Pancreas (tissue), 10 donors: ENCODE measurements around the gene TUBA4B. TPM values are rescaled to one million over a fixed set of nuclear protein-coding genes. Genes with fewer than 3 reads are reported as not detected.

Experiments
- ATAC-seq, 4 donors: fragments of 200-7000 bp; cut with Tn5 transposase; one replicate each; pipeline versions ENCODE4 v1.8.0 to v1.9.1; 2020; ENCODE audit warnings: mild to moderate bottlenecking in 4 of 4, moderate library complexity in 4 of 4
- DNase-seq, 6 donors: peaks; one replicate each; pipeline ENCODE4 v3.0.0-alpha.2; 2020
- FAIRE-seq: peaks from 2 replicates; lab custom pipeline; 2012; peaks lifted over from hg19 to GRCh38; lab: Jason Lieb, UNC
- H3K27ac ChIP-seq, 4 donors: fragments of 200-600 bp; sonication (generic); 1 replicate in 3 of 4; 2 replicates in 1 of 4; pipeline versions ENCODE4 v1.5.0 to v1.8.0; 2020
- H3K27me3 ChIP-seq, 4 donors: fragments of 200-600 bp; one replicate each; pipeline ENCODE4 v1.8.0; 2021
- H3K36me3 ChIP-seq, 3 donors: fragments of 200-600 bp; sonication (generic) in 1 of 3; one replicate each; pipeline versions ENCODE4 v1.5.0 to v1.8.0; 2020 to 2021
- H3K4me1 ChIP-seq, 3 donors: fragments of 200-600 bp; one replicate each; pipeline ENCODE4 v1.8.0; 2021
- H3K4me3 ChIP-seq, 4 donors: fragments of 200-600 bp; sonication (generic) in 2 of 4; one replicate each; pipeline versions ENCODE4 v1.5.0 to v1.8.0; 2020 to 2021
- H3K9me3 ChIP-seq, 4 donors: fragments of 200-600 bp; one replicate each; pipeline ENCODE4 v1.8.0; 2021
- WGBS, 2 donors: extraction: QIAGEN DNeasy Blood & Tissue Kit; methylation state at CpG; one replicate each; pipeline ENCODE4 v1.1.7; 2013; 5-methylcytosine and 5-hydroxymethylcytosine counted together
- intact Hi-C, 3 donors: fragments of 100-400 bp; cut with DNase I; formaldehyde crosslinking; loops; one replicate each; pipeline versions ENCODE4 v1.11.1 to v1.14.2; 2022
- polyA plus RNA-seq, 2 donors: library from polyadenylated mRNA; stranded (reverse); fragments of 200-250 nt; gene quantifications; one replicate each; pipeline ENCODE4 v1.2.3, GENCODE V29; 2013
- total RNA-seq, 6 donors: library from RNA; stranded (reverse); fragmentation: NEBNext Ultra II Directional in 4 of 6; extraction: Animal tissue kit (Norgen Biotek cat#: 25700) in 4 of 6; gene quantifications; one replicate each; pipeline versions ENCODE4 v1.2.1 to v1.2.4, GENCODE V29; 2021 to 2023
- TF ChIP-seq, protein P1 (sequence below), 4 donors: fragments of 200-600 bp; sonication (generic) in 3 of 4; IDR thresholded peaks; one replicate each; pipeline versions ENCODE4 v1.5.0 to v1.8.0; 2021; ENCODE audit warnings: antibody characterized with exemption in 4 of 4
- donor health status: healthy with polysubstance abuse.
- donor health status: DM: no; HTN: no; CAD: no; lungs with moderate emphysema.
- donor health status: DM: no; HTN: no; CAD: no.
- donor health status: control.
- donor health status: control.
- donor health status: Bipolar disorder and iron deficiency.
- donor health status: DM: yes; HTN: yes; CAD: no.
- donor health status: DM: no; HTN: no; CAD: no.
- donor health status: DM: no; HTN: no; CAD: no.
- donor health status: DM: yes; HTN: yes; CAD: no.

Gene TUBA4B
- total and polyA plus RNA-seq, 8 donors: not detected

DNA sequence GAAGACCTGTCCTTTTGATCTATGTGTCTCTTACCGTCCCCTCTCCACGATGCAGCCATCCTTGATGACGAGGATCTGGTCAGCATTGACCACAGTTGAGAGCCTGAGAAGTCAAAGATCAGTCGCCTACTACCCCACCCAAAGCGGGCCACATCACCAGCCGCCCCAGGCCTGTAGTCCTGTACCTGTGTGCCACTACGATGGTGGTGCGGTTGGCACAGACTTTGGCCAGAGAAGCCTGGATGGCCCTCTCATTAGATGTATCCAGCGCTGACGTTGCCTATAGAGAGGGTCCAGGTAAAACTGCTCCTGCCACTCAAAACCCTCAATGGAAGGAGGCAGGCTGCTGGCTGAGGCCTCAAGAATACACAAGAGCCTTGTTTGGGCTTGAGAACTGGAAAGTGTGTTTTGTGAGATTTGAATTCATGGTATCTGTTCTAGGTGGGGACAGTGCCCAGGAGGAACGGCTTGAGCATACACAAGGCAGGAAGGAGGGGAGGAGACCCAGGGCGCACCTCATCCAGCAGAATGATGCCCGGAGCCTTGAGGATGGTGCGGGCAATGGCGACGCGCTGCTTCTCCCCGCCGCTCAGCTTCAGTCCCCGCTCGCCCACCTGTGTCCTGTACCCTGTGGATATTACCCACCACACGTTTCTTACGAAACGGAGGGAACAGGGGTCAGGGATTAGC lies 42.7 kb upstream of the TUBA4B start:
- no peaks in the 10 kb centered on the region for H3K27me3 ChIP-seq
- no peak for FAIRE-seq
- intact Hi-C loops: no loop called here
- WGBS, 2 donors: 93 to 95% methylated on average over 24 of the region's 24 CpGs
- H3K36me3 ChIP-seq: peaks cover 0 to 8% (median 0%) of the 10 kb centered on the region in 3 donors
- no peak for ATAC-seq
- no peak overlapping the region for H3K27ac ChIP-seq
- H3K4me1 ChIP-seq: peaks cover 0 to 11% (median 5%) of the 10 kb centered on the region in 3 donors
- peak in 1 of 6 donors; percentile 13 for DNase-seq
- no peak overlapping the region for H3K4me3 ChIP-seq
- H3K9me3 ChIP-seq: no peaks in the 10 kb centered on the region
- TF ChIP-seq, protein P1, sequence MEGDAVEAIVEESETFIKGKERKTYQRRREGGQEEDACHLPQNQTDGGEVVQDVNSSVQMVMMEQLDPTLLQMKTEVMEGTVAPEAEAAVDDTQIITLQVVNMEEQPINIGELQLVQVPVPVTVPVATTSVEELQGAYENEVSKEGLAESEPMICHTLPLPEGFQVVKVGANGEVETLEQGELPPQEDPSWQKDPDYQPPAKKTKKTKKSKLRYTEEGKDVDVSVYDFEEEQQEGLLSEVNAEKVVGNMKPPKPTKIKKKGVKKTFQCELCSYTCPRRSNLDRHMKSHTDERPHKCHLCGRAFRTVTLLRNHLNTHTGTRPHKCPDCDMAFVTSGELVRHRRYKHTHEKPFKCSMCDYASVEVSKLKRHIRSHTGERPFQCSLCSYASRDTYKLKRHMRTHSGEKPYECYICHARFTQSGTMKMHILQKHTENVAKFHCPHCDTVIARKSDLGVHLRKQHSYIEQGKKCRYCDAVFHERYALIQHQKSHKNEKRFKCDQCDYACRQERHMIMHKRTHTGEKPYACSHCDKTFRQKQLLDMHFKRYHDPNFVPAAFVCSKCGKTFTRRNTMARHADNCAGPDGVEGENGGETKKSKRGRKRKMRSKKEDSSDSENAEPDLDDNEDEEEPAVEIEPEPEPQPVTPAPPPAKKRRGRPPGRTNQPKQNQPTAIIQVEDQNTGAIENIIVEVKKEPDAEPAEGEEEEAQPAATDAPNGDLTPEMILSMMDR (IDR thresholded peaks at IDR 0.05): no peak

GRCh38 chr2:219210886-219211362 lies 42.1 kb upstream of the TUBA4B start:
- 90 to 95% methylated on average over 9 of the region's 9 CpGs for whole genome bisulfite sequencing, 2 donors
- intact Hi-C loops: no loop called here
- H3K27me3 ChIP-seq: no peaks in the 10 kb centered on the region
- no peaks in the 10 kb centered on the region for H3K9me3 ChIP-seq
- no peak overlapping the region for H3K27ac ChIP-seq
- no peak overlapping the region for H3K4me3 ChIP-seq
- peak in 1 of 6 donors; percentile 7 for DNase-seq
- peaks cover 0 to 8% (median 0%) of the 10 kb centered on the region in 3 donors for H3K36me3 ChIP-seq
- TF ChIP-seq, protein P1 (IDR thresholded peaks at IDR 0.05): no peak
- no peak for ATAC-seq
- H3K4me1 ChIP-seq: peaks cover 0 to 11% (median 5%) of the 10 kb centered on the region in 3 donors
- FAIRE-seq: no peak

GRCh38 chr2:219213026-219213415 lies 40.0 kb upstream of the TUBA4B start:
- DNase-seq (no peak), FAIRE-seq (no peak), ATAC-seq (no peak)
- Histone ChIP-seq H3K4me3 (no peak overlapping the region), H3K9me3 (no peaks in the 10 kb centered on the region), H3K27me3 (no peaks in the 10 kb centered on the region), H3K36me3 (peaks cover 0 to 8% (median 0%) of the 10 kb centered on the region in 3 donors), H3K4me1 (peaks cover 0 to 10% (median 7%) of the 10 kb centered on the region in 3 donors), H3K27ac (no peak overlapping the region)
- intact Hi-C loops: no loop called here
- 86 to 89% methylated on average over 8 of the region's 8 CpGs for WGBS, 2 donors
- TF ChIP-seq, protein P1 (IDR thresholded peaks at IDR 0.05): no peak

- no peak overlapping the region for H3K27ac ChIP-seq
- H3K4me3 ChIP-seq: no peak overlapping the region
- intact Hi-C loops: no loop called here
- 92 to 96% methylated on average over 10 of the region's 10 CpGs for WGBS, 2 donors
- no peak for DNase-seq
- H3K4me1 ChIP-seq: peaks cover 0 to 13% (median 12%) of the 10 kb centered on the region in 3 donors
- ATAC-seq: no peak
- TF ChIP-seq, protein P1 (IDR thresholded peaks at IDR 0.05): no peak
- H3K36me3 ChIP-seq: peaks cover 0 to 8% (median 0%) of the 10 kb centered on the region in 3 donors
- no peak for FAIRE-seq
- no peaks in the 10 kb centered on the region for H3K9me3 ChIP-seq
- no peaks in the 10 kb centered on the region for H3K27me3 ChIP-seq
These were observed 39.5 kb upstream of the TUBA4B start for GRCh38 chr2:219213486-219214071.
